Lower lobe of right lung (tissue), 2 donors: ENCODE results near the gene RNF213. TPM values are rescaled to one million over a fixed set of nuclear protein-coding genes. Genes with fewer than 3 reads are reported as not detected.

Experiments used
- ATAC-seq, 2 donors: fragments of 200-7000 bp; cut with Tn5 transposase; one replicate each; pipeline ENCODE4 v1.9.1; 2020 to 2022; ENCODE audit warnings: mild to moderate bottlenecking in 2 of 2, moderate library complexity in 2 of 2
- DNase-seq: peaks from one replicate; pipeline ENCODE4 v3.0.0-alpha.2; 2020
- H3K27ac ChIP-seq: fragments of 200-600 bp; one replicate; pipeline ENCODE4 v1.8.0; 2022
- H3K27me3 ChIP-seq: fragments of 200-600 bp; one replicate; pipeline ENCODE4 v1.8.0; 2022; ENCODE audit warnings: low read depth
- H3K36me3 ChIP-seq: fragments of 200-600 bp; one replicate; pipeline ENCODE4 v1.8.0; 2022; ENCODE audit warnings: mild to moderate bottlenecking
- H3K4me1 ChIP-seq: fragments of 200-600 bp; one replicate; pipeline ENCODE4 v1.8.0; 2022
- H3K4me3 ChIP-seq: fragments of 200-600 bp; one replicate; pipeline ENCODE4 v1.8.0; 2022; ENCODE audit warnings: mild to moderate bottlenecking
- H3K9me3 ChIP-seq: fragments of 200-600 bp; one replicate; pipeline ENCODE4 v1.8.0; 2022
- CTCF ChIP-seq: fragments of 200-600 bp; IDR thresholded peaks from one replicate; pipeline ENCODE4 v1.8.0; 2022; ENCODE audit warnings: antibody characterized with exemption, mild to moderate bottlenecking
- intact Hi-C: fragments of 100-400 bp; cut with DNase I; formaldehyde crosslinking; loops from one replicate; pipeline ENCODE4 v1.11.0; 2022
- total RNA-seq: library from RNA; stranded (reverse); fragmentation: NEBNext Ultra II Directional; extraction: Animal tissue kit (Norgen Biotek cat#: 25700); gene quantifications from one replicate; pipeline ENCODE4 v1.2.1, GENCODE V29; 2021
- donor health status: DM: no; HTN: yes; CAD: no; lungs with severe emphysema.

The RNF213 gene
- total RNA-seq, 1 donor from 2014 or later = 300 TPM

GRCh38 chr17:80360396-80360795 lies 99.7 kb downstream of the RNF213 start:
- no peak for ATAC-seq
- intact Hi-C loops = no loop called here
- H3K27ac ChIP-seq = no peak overlapping the region
- peaks cover 97% of the 10 kb centered on the region for H3K36me3 ChIP-seq
- no peaks in the 10 kb centered on the region for H3K9me3 ChIP-seq
- no peaks in the 10 kb centered on the region for H3K27me3 ChIP-seq
- no peak for DNase-seq
- H3K4me3 ChIP-seq = no peak overlapping the region
- no peak for TF ChIP-seq CTCF
- H3K4me1 ChIP-seq = no peaks in the 10 kb centered on the region

- no peaks in the 10 kb centered on the region for H3K27me3 ChIP-seq
- H3K9me3 ChIP-seq = no peaks in the 10 kb centered on the region
- DNase-seq = no peak
- intact Hi-C loops = no loop called here
- no peak for ATAC-seq
- peaks cover 100% of the 10 kb centered on the region for H3K36me3 ChIP-seq
- no peak overlapping the region for H3K27ac ChIP-seq
- H3K4me1 ChIP-seq = no peaks in the 10 kb centered on the region
- peak; percentile 21 for TF ChIP-seq CTCF
- no peak overlapping the region for H3K4me3 ChIP-seq
Measured at GRCh38 chr17:80361495-80362220, 101.0 kb downstream of the RNF213 start.

- ATAC-seq (no peak), DNase-seq (no peak)
- Histone ChIP-seq H3K9me3 (no peaks in the 10 kb centered on the region), H3K4me3 (no peak overlapping the region), H3K4me1 (no peaks in the 10 kb centered on the region), H3K36me3 (peaks cover 100% of the 10 kb centered on the region), H3K27ac (peak overlapping the region; percentile 11), H3K27me3 (no peaks in the 10 kb centered on the region)
- intact Hi-C loops = no loop called here
- TF ChIP-seq CTCF = no peak
Measured at GRCh38 chr17:80362428-80363119, 101.9 kb downstream of the RNF213 start.

GRCh38 chr17:80363120-80363515 lies 102.5 kb downstream of the RNF213 start:
- Histone ChIP-seq H3K4me1 (no peaks in the 10 kb centered on the region), H3K9me3 (no peaks in the 10 kb centered on the region), H3K27ac (peak overlapping the region; percentile 11), H3K4me3 (no peak overlapping the region), H3K36me3 (peaks cover 100% of the 10 kb centered on the region), H3K27me3 (no peaks in the 10 kb centered on the region)
- intact Hi-C loops = no loop called here
- DNase-seq (no peak), ATAC-seq (no peak)
- TF ChIP-seq CTCF = no peak

GRCh38 chr17:80363518-80364090 lies 103.0 kb downstream of the RNF213 start:
- peak; percentile 39 for DNase-seq
- no peak for TF ChIP-seq CTCF
- no peaks in the 10 kb centered on the region for H3K27me3 ChIP-seq
- no peak overlapping the region for H3K27ac ChIP-seq
- no peaks in the 10 kb centered on the region for H3K4me1 ChIP-seq
- intact Hi-C loops = no loop called here
- no peaks in the 10 kb centered on the region for H3K9me3 ChIP-seq
- peak; percentile 14 to 15 for ATAC-seq
- H3K36me3 ChIP-seq = peaks cover 100% of the 10 kb centered on the region
- no peak overlapping the region for H3K4me3 ChIP-seq
